Frontal cortex (tissue), 4 donors: ENCODE data around the gene PKHD1. TPM values are rescaled to one million over a fixed set of nuclear protein-coding genes. Genes with fewer than 3 reads are reported as not detected.

Experiments
- DNase-seq, 2 donors: peaks; one replicate each; pipeline ENCODE4 v3.0.0; 2012; ENCODE audit warnings: low spot score in 2 of 2
- FAIRE-seq: peaks from 2 replicates; lab custom pipeline; 2012; peaks lifted over from hg19 to GRCh38; lab: Jason Lieb, UNC
- total RNA-seq: library from RNA; depleted of rRNA; stranded (reverse); fragments of >200 nt; gene quantifications from one replicate; pipeline ENCODE4 v1.2.3, GENCODE V29; 2014
- donor health status: control.
- donor health status: control.
- donor health status: control.

PKHD1 gene
- total RNA-seq: not detected

- no peak for DNase-seq
- no peak for FAIRE-seq
These were observed at the start of gene PKHD1 for GRCh38 chr6:52087498-52087999. Gene PKHD1, minus strand, starts transcription at chr6:52087613. Its CDS starts 2,680 bp downstream, at chr6:52084933.

- DNase-seq (no peak), FAIRE-seq (no peak)
These were observed 49.6 kb upstream of the PKHD1 start for GRCh38 chr6:52136934-52137467.

- no peak for FAIRE-seq
These were observed 48.6 kb upstream of the PKHD1 start for GRCh38 chr6:52136055-52136454.

GRCh38 chr6:52135217-52135616, 47.8 kb upstream of the PKHD1 start:
- FAIRE-seq: no peak

More at GRCh38 chr6:52136055-52136454, 48.6 kb upstream of the PKHD1 start:
- no peak for DNase-seq

GRCh38 chr6:52134011-52134410, 46.6 kb upstream of the PKHD1 start:
- DNase-seq: no peak

More at GRCh38 chr6:52135217-52135616, 47.8 kb upstream of the PKHD1 start:
- DNase-seq: no peak

GRCh38 chr6:52133324-52133723, 45.9 kb upstream of the PKHD1 start:
- FAIRE-seq: no peak
- no peak for DNase-seq

More at GRCh38 chr6:52134011-52134410, 46.6 kb upstream of the PKHD1 start:
- no peak for FAIRE-seq

GRCh38 chr6:52132292-52132691, 44.9 kb upstream of the PKHD1 start:
- FAIRE-seq: no peak

GRCh38 chr6:52130440-52130839, 43.0 kb upstream of the PKHD1 start:
- FAIRE-seq (no peak), DNase-seq (no peak)

More at GRCh38 chr6:52132292-52132691, 44.9 kb upstream of the PKHD1 start:
- no peak for DNase-seq

- DNase-seq: no peak
- FAIRE-seq: no peak
These were observed 40.5 kb upstream of the PKHD1 start for GRCh38 chr6:52127957-52128356.

- FAIRE-seq (no peak), DNase-seq (no peak)
These were observed 38.8 kb upstream of the PKHD1 start for GRCh38 chr6:52126231-52126630.

GRCh38 chr6:52125572-52125971, 38.2 kb upstream of the PKHD1 start:
- no peak for DNase-seq
- FAIRE-seq: no peak

- DNase-seq (no peak), FAIRE-seq (no peak)
These were observed 37.7 kb upstream of the PKHD1 start for GRCh38 chr6:52125139-52125538.

GRCh38 chr6:52124126-52125121, 37.0 kb upstream of the PKHD1 start:
- no peak for FAIRE-seq

GRCh38 chr6:52123251-52123650, 35.8 kb upstream of the PKHD1 start:
- DNase-seq (no peak), FAIRE-seq (no peak)

More at GRCh38 chr6:52124126-52125121, 37.0 kb upstream of the PKHD1 start:
- no peak for DNase-seq

GRCh38 chr6:52117352-52117751, 29.9 kb upstream of the PKHD1 start:
- FAIRE-seq (no peak), DNase-seq (no peak)

GRCh38 chr6:52116605-52116948, 29.2 kb upstream of the PKHD1 start:
- DNase-seq: no peak
- FAIRE-seq: no peak

GRCh38 chr6:52115891-52116604, 28.6 kb upstream of the PKHD1 start:
- FAIRE-seq: no peak
- no peak for DNase-seq

- no peak for FAIRE-seq
- no peak for DNase-seq
These were observed 27.8 kb upstream of the PKHD1 start for GRCh38 chr6:52115145-52115741.

GRCh38 chr6:52109171-52109571, 21.8 kb upstream of the PKHD1 start:
- FAIRE-seq: no peak
- DNase-seq: no peak

- no peak for DNase-seq
These were observed 20.7 kb upstream of the PKHD1 start for GRCh38 chr6:52108128-52108527.

More at GRCh38 chr6:52108128-52108527, 20.7 kb upstream of the PKHD1 start:
- no peak for FAIRE-seq
